ENCODE data around the gene DNAJB13.

DNA sequence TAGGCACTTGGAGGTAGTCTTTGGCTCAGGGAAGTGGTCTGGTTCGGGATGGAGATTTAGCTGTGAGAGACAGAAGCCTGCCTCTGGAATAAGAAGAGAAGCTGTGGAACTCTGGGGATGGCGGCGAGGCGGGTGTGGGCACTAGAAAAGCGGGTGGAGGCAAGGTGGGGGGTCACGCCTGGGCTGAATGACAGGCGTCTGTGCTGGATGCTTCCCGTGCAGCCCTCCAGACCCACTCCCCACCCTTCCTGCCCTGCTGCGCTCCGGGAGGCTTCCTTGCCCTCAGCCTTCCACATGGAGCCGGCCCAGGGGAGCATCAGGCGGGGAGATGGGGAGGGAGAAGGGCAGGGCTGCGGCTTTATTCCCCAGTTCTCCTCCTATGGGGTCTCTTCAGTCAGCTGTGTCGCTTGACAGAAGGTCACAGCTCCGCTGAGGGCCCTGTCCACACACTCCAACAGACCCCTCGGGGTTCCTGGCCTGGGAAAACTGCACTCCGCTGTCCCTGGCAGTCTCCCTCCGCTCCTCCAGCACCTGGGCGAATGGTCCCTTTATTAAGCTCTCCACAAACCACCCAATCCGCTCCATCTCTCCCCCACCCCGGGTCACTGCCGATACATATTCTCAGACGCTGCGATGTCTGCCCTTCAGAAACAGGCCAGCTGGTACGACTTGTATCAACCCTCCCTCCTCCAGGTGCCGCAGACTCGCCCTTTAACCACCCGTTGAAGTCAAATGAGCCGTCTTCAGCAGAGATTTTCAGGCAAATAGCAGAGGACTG lies 6.2 kb downstream of the DNAJB13 start:
- TF ChIP-seq FOXM1 (IDR thresholded peaks at IDR 0.05; ENCODE audit: low read depth, low read length) (no peak), EP300 (IDR thresholded peaks at IDR 0.05; ENCODE audit: borderline replicate concordance in 1 of 2, control insufficient read depth in 1 of 2, low read depth in 2 of 2, low read length in 2 of 2) (no peak), CREM (IDR thresholded peaks at IDR 0.05; ENCODE audit: low read depth) (no peak), ZNF274 (IDR thresholded peaks at IDR 0.05; ENCODE audit: insufficient read depth, insufficient read length) (no peak), USF2 (IDR thresholded peaks at IDR 0.05; ENCODE audit: borderline replicate concordance, low read depth, low read length) (no peak), CHD4 (IDR thresholded peaks at IDR 0.05) (no peak), EZH2 (IDR thresholded peaks at IDR 0.05; ENCODE audit: borderline replicate concordance, control insufficient read depth, low read depth, low read length) (no peak), GABPA (IDR thresholded peaks at IDR 0.05; ENCODE audit: low read depth) (no peak), MTA3 (IDR thresholded peaks at IDR 0.05; ENCODE audit: borderline replicate concordance, low read length) (no peak), ZZZ3 (IDR thresholded peaks at IDR 0.05; ENCODE audit: control insufficient read depth, insufficient read length, low read depth) (no peak), REST (IDR thresholded peaks at IDR 0.05; ENCODE audit: low read depth, low read length) (no peak), FOS (IDR thresholded peaks at IDR 0.05; ENCODE audit: borderline replicate concordance, extremely low read depth, insufficient read length) (no peak), SREBF2 (IDR thresholded peaks at IDR 0.05; ENCODE audit: low read length) (no peak)
- TF ChIP-seq, protein P1, sequence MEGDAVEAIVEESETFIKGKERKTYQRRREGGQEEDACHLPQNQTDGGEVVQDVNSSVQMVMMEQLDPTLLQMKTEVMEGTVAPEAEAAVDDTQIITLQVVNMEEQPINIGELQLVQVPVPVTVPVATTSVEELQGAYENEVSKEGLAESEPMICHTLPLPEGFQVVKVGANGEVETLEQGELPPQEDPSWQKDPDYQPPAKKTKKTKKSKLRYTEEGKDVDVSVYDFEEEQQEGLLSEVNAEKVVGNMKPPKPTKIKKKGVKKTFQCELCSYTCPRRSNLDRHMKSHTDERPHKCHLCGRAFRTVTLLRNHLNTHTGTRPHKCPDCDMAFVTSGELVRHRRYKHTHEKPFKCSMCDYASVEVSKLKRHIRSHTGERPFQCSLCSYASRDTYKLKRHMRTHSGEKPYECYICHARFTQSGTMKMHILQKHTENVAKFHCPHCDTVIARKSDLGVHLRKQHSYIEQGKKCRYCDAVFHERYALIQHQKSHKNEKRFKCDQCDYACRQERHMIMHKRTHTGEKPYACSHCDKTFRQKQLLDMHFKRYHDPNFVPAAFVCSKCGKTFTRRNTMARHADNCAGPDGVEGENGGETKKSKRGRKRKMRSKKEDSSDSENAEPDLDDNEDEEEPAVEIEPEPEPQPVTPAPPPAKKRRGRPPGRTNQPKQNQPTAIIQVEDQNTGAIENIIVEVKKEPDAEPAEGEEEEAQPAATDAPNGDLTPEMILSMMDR (IDR thresholded peaks at IDR 0.05 in 2 of 3, conservative IDR thresholded peaks at IDR 0.05 in 1 of 3; ENCODE audit: control insufficient read depth in 2 of 3, extremely low read depth in 1 of 3, insufficient read depth in 1 of 3, low read depth in 3 of 3, low read length in 3 of 3): no peak

All from GM12878 (cell line).